Hepatocyte (in vitro differentiated cells): Measurements from ENCODE around the gene ALDH1A2. TPM values are rescaled to one million over a fixed set of nuclear protein-coding genes. Genes with fewer than 3 reads are reported as not detected.
"Not testable (repeated sequence)": the region's sequence is repeated elsewhere in the genome, so short reads cannot be mapped to it uniquely, and the experiment has no call there.

ENCODE experiments used
- DNase-seq: peaks from one replicate; pipeline ENCODE4 v3.0.0-alpha.2; 2016; ENCODE audit warnings: low spot score
- H2AFZ ChIP-seq: fragments of 200-600 bp; sonication (generic); 2 replicates; pipeline ENCODE4 v1.6.0; 2016; ENCODE audit warnings: antibody characterized with exemption, mild to moderate bottlenecking
- H3K27ac ChIP-seq: fragments of 200-600 bp; sonication (generic); 2 replicates; pipeline ENCODE4 v1.5.1; 2016; ENCODE audit warnings: mild to moderate bottlenecking
- H3K27me3 ChIP-seq: fragments of 200-600 bp; sonication (generic); 2 replicates; pipeline ENCODE4 v1.6.1; 2016
- H3K36me3 ChIP-seq: fragments of 200-600 bp; sonication (generic); replicated peaks from 2 replicates; pipeline ENCODE4 v1.5.1; 2016; ENCODE audit warnings: low read depth; ENCODE audit not compliant: insufficient read depth
- H3K4me1 ChIP-seq: fragments of 200-600 bp; sonication (generic); 2 replicates; pipeline ENCODE4 v1.5.1; 2016; ENCODE audit warnings: mild to moderate bottlenecking, moderate library complexity; ENCODE audit not compliant: insufficient read depth
- H3K4me2 ChIP-seq: fragments of 200-600 bp; sonication (generic); 2 replicates; pipeline ENCODE4 v1.6.0; 2016
- H3K4me3 ChIP-seq: fragments of 200-600 bp; sonication (generic); 2 replicates; pipeline ENCODE4 v1.5.1; 2016; ENCODE audit warnings: mild to moderate bottlenecking
- H3K79me2 ChIP-seq: fragments of 200-600 bp; sonication (generic); 2 replicates; pipeline ENCODE4 v1.6.0; 2017; ENCODE audit warnings: mild to moderate bottlenecking
- H3K9me2 ChIP-seq: fragments of 200-600 bp; sonication (generic); replicated peaks from 2 replicates; pipeline ENCODE4 v1.6.0; 2017; ENCODE audit warnings: mild to moderate bottlenecking; ENCODE audit not compliant: insufficient read depth
- H3K9me3 ChIP-seq: fragments of 200-600 bp; sonication (generic); 2 replicates; pipeline ENCODE4 v1.5.1; 2016; ENCODE audit warnings: low read depth, mild to moderate bottlenecking
- H4K20me1 ChIP-seq: fragments of 200-600 bp; sonication (generic); 2 replicates; pipeline ENCODE4 v1.6.0; 2016; ENCODE audit warnings: mild to moderate bottlenecking; ENCODE audit not compliant: insufficient read depth, poor library complexity, severe bottlenecking
- CTCF ChIP-seq: fragments of 200-600 bp; sonication (generic); IDR thresholded peaks from 2 replicates; pipeline ENCODE4 v1.5.1; 2016; ENCODE audit warnings: antibody characterized with exemption, mild to moderate bottlenecking; ENCODE audit not compliant: poor library complexity
- EZH2 ChIP-seq: fragments of 200-600 bp; sonication (generic); IDR thresholded peaks from 2 replicates; pipeline ENCODE4 v1.6.1; 2016; ENCODE audit warnings: antibody characterized with exemption, mild to moderate bottlenecking, borderline replicate concordance
- EZH2phosphoT487 ChIP-seq: fragments of 200-600 bp; sonication (generic); IDR thresholded peaks from one replicate; pipeline ENCODE4 v1.6.1; 2018; ENCODE audit warnings: antibody characterized with exemption, mild to moderate bottlenecking, low read depth, moderate library complexity; ENCODE audit not compliant: unreplicated experiment, severe bottlenecking
- WGBS: methylation state at CpG from one replicate; pipeline ENCODE4 v1.1.6; 2016; ENCODE audit warnings: low lambda C conversion rate; ENCODE audit errors: missing lambda C conversion rate; 5-methylcytosine and 5-hydroxymethylcytosine counted together
- polyA plus RNA-seq: library from polyadenylated mRNA; unstranded; fragments of >200 nt; fragmentation: Nextera tagmentation; extraction: Ambion mirVana; gene quantifications from 2 replicates; pipeline ENCODE4 v1.2.1, GENCODE V29; 2016
- total RNA-seq: library from RNA; depleted of rRNA; stranded (reverse); fragments of >200 nt; gene quantifications from 2 replicates; pipeline ENCODE4 v1.2.3, GENCODE V29; 2014

ALDH1A2 gene
- total and polyA plus RNA-seq, 2 experiments from 2014 or later: 3.0 to 7.3 TPM

DNA sequence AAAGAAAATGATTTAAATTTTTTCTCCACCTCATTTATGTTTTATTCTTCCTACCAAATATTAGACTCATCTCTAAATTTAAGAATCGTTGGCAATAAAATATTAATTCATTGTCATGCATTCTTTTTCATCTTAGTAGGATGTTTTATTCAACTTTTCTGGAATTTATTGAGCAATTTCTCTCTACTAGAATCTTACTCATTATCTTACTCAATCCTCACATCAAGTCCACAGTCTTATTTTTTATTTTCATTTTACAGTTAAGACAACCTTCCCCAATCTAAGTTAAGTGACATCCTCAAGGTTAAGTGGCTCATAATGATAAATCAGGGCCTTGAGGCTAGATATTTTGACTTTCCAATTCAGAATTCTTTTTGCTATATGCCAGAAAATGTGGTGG lies 15.9 kb upstream of the ALDH1A2 start:
- TF ChIP-seq EZH2 (no peak), EZH2phosphoT487 (no peak), CTCF (no peak)
- Histone ChIP-seq H3K4me1 (no peaks in the 10 kb centered on the region), H3K4me2 (no peak overlapping the region), H3K4me3 (no peak overlapping the region), H3K9me3 (no peaks in the 10 kb centered on the region), H3K27ac (no peak overlapping the region), H3K27me3 (no peaks in the 10 kb centered on the region), H3K9me2 (no peaks in the 10 kb centered on the region), H2AFZ (no peak overlapping the region), H3K79me2 (no peaks in the 10 kb centered on the region), H3K36me3 (no peaks in the 10 kb centered on the region), H4K20me1 (no peaks in the 10 kb centered on the region)
- no peak for DNase-seq
- WGBS: 91% methylated on average over 1 of the region's 1 CpG

- not testable (repeated sequence) for DNase-seq, H3K27ac ChIP-seq, H3K4me1 ChIP-seq, H3K4me2 ChIP-seq, H3K79me2 ChIP-seq, H2AFZ ChIP-seq, H3K27me3 ChIP-seq, H3K36me3 ChIP-seq, H3K4me3 ChIP-seq, H4K20me1 ChIP-seq, H3K9me3 ChIP-seq, H3K9me2 ChIP-seq
- 86% methylated on average over 5 of the region's 5 CpGs for WGBS
These were observed 15.4 kb upstream of the ALDH1A2 start for GRCh38 chr15:58080959-58081358.

DNA sequence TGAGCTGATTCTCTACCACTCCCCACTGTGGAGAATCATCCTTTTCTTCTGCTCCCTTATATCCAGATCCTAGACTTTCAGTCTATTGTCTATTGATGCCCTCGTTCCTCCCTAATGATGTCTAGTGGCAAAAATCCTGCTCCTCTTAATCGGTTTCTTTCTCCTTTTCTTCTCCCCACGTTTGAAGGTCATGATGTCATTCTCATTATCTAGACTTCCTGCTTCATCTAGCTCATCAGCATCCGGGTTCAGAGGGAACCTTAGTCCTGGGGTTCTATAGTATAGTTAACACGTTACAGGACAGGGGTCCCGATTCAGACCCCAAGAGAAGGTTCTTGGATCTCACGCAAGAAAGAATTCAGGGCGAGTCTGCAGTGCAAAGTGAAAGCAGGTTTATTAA lies 14.9 kb upstream of the ALDH1A2 start:
- DNase-seq: no peak
- no peak overlapping the region for H3K27ac ChIP-seq
- no peaks in the 10 kb centered on the region for H3K27me3 ChIP-seq
- no peaks in the 10 kb centered on the region for H3K9me2 ChIP-seq
- H2AFZ ChIP-seq: no peak overlapping the region
- H3K79me2 ChIP-seq: no peaks in the 10 kb centered on the region
- H3K9me3 ChIP-seq: no peaks in the 10 kb centered on the region
- no peaks in the 10 kb centered on the region for H4K20me1 ChIP-seq
- H3K36me3 ChIP-seq: no peaks in the 10 kb centered on the region
- H3K4me1 ChIP-seq: no peaks in the 10 kb centered on the region
- TF ChIP-seq CTCF (no peak), EZH2phosphoT487 (no peak), EZH2 (no peak)
- 80% methylated on average over 8 of the region's 8 CpGs for WGBS
- H3K4me2 ChIP-seq: no peak overlapping the region
- no peak overlapping the region for H3K4me3 ChIP-seq

DNA sequence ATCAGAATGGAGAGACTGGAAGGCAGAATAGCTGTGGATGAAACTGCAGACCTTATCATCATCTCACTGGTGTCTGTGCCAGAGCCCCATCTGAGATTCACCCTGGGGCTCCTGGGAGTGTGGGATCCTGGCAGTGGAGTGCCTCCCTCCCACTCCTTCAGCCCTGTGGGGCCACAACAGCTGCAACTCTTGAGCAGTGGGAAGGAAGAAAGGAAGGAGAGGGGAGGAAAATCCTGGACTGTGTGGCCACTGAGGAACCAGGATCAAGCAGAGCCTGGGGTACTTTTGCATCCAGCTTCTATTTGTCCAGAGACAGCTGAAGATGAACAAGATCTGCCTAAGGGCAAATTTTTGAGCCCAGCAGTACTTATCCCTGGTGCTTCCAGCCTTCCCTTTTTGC lies 13.1 kb upstream of the ALDH1A2 start:
- Histone ChIP-seq H3K36me3 (no peaks in the 10 kb centered on the region), H3K4me1 (no peaks in the 10 kb centered on the region), H3K79me2 (no peaks in the 10 kb centered on the region), H3K27ac (no peak overlapping the region), H2AFZ (no peak overlapping the region), H3K4me2 (no peak overlapping the region), H3K27me3 (no peaks in the 10 kb centered on the region), H3K4me3 (no peak overlapping the region), H3K9me3 (no peaks in the 10 kb centered on the region), H3K9me2 (no peaks in the 10 kb centered on the region), H4K20me1 (no peaks in the 10 kb centered on the region)
- TF ChIP-seq EZH2phosphoT487: no peak
- no peak for DNase-seq

GRCh38 chr15:58077427-58077826 lies 11.9 kb upstream of the ALDH1A2 start:
- H3K9me2 ChIP-seq: no peaks in the 10 kb centered on the region
- no peaks in the 10 kb centered on the region for H3K9me3 ChIP-seq
- H3K36me3 ChIP-seq: no peaks in the 10 kb centered on the region
- WGBS: 8% methylated on average over 1 of the region's 1 CpG
- no peaks in the 10 kb centered on the region for H4K20me1 ChIP-seq
- H2AFZ ChIP-seq: no peak overlapping the region
- peaks cover 8% of the 10 kb centered on the region for H3K27me3 ChIP-seq
- H3K4me3 ChIP-seq: no peak overlapping the region
- H3K4me2 ChIP-seq: no peak overlapping the region
- DNase-seq: peak; percentile 40
- H3K79me2 ChIP-seq: no peaks in the 10 kb centered on the region
- no peak for TF ChIP-seq EZH2phosphoT487
- no peak for TF ChIP-seq EZH2
- peak; percentile 46 for TF ChIP-seq CTCF
- no peaks in the 10 kb centered on the region for H3K4me1 ChIP-seq
- no peak overlapping the region for H3K27ac ChIP-seq
